GM23248 (cell line): ENCODE results near the gene HLA-B. TPM values are rescaled to one million over a fixed set of nuclear protein-coding genes. Genes with fewer than 3 reads are reported as not detected.
A peak's percentile ranks its signal among the peaks of the same experiment; 100 is the strongest.

Experiments
- DNase-seq: peaks from one replicate; pipeline ENCODE4 v3.0.0-alpha.2; 2015
- H2AFZ ChIP-seq: fragments of 200-600 bp; sonication (generic); 2 replicates; pipeline ENCODE4 v1.6.1; 2016; ENCODE audit warnings: antibody characterized with exemption
- H3F3A ChIP-seq: fragments of 200-600 bp; sonication (generic); 2 replicates; pipeline ENCODE4 v1.6.1; 2016; ENCODE audit warnings: mild to moderate bottlenecking, antibody characterized with exemption, mixed run types; ENCODE audit not compliant: insufficient read depth
- H3K27ac ChIP-seq: fragments of 200-600 bp; sonication (generic); 2 replicates; pipeline ENCODE4 v1.5.1; 2016; ENCODE audit warnings: mild to moderate bottlenecking
- H3K27me3 ChIP-seq: fragments of 200-600 bp; sonication (generic); replicated peaks from 2 replicates; pipeline ENCODE4 v1.6.1; 2016; ENCODE audit warnings: mild to moderate bottlenecking; ENCODE audit not compliant: insufficient read depth
- H3K36me3 ChIP-seq: fragments of 200-600 bp; sonication (generic); 2 replicates; pipeline ENCODE4 v1.6.1; 2016; ENCODE audit warnings: low read depth, mild to moderate bottlenecking
- H3K4me1 ChIP-seq: fragments of 200-600 bp; sonication (generic); 2 replicates; pipeline ENCODE4 v1.6.1; 2016; ENCODE audit warnings: mild to moderate bottlenecking; ENCODE audit not compliant: insufficient read depth
- H3K4me2 ChIP-seq: fragments of 200-600 bp; sonication (generic); one replicate; pipeline ENCODE4 v1.6.1; 2016; ENCODE audit warnings: mild to moderate bottlenecking; ENCODE audit not compliant: unreplicated experiment
- H3K4me3 ChIP-seq: fragments of 200-600 bp; sonication (generic); 2 replicates; pipeline ENCODE4 v1.5.1; 2016; ENCODE audit warnings: mild to moderate bottlenecking
- H3K79me2 ChIP-seq: fragments of 200-600 bp; sonication (generic); 2 replicates; pipeline ENCODE4 v1.6.1; 2016; ENCODE audit warnings: mild to moderate bottlenecking; ENCODE audit not compliant: insufficient read depth
- H3K9ac ChIP-seq: fragments of 200-600 bp; sonication (generic); 2 replicates; pipeline ENCODE4 v1.6.1; 2016; ENCODE audit warnings: mild to moderate bottlenecking
- H3K9me2 ChIP-seq: fragments of 200-600 bp; sonication (generic); 2 replicates; pipeline ENCODE4 v1.6.1; 2016; ENCODE audit warnings: mixed run types, mild to moderate bottlenecking, moderate library complexity; ENCODE audit not compliant: insufficient read depth
- H3K9me3 ChIP-seq: fragments of 200-600 bp; sonication (generic); one replicate; pipeline ENCODE4 v1.6.1; 2017; ENCODE audit warnings: low read depth
- H4K20me1 ChIP-seq: fragments of 200-600 bp; sonication (generic); 2 replicates; pipeline ENCODE4 v1.6.0; 2016; ENCODE audit not compliant: insufficient read depth
- EZH2 ChIP-seq: fragments of 200-600 bp; sonication (generic); IDR thresholded peaks from 2 replicates; pipeline ENCODE4 v1.6.1; 2018; ENCODE audit warnings: antibody characterized with exemption, mild to moderate bottlenecking; ENCODE audit not compliant: insufficient read depth, poor library complexity, severe bottlenecking
- EZH2phosphoT487 ChIP-seq: fragments of 200-600 bp; sonication (generic); IDR thresholded peaks from 2 replicates; pipeline ENCODE4 v1.6.1; 2018; ENCODE audit warnings: antibody characterized with exemption, moderate library complexity, mild to moderate bottlenecking, low read depth; ENCODE audit not compliant: insufficient read depth
- WGBS, 2 experiments: methylation state at CpG; one replicate each; pipeline ENCODE4 v1.1.6; 2015 to 2017; ENCODE audit warnings: low lambda C conversion rate in 2 of 2, low coverage in 1 of 2; ENCODE audit errors: missing lambda C conversion rate in 2 of 2; 5-methylcytosine and 5-hydroxymethylcytosine counted together
- in situ Hi-C: fragments of 300-500 bp; cut with MboI; formaldehyde crosslinking; loops from 2 replicates; pipeline ENCODE4 v1.15.0; 2020
- polyA plus RNA-seq: library from polyadenylated mRNA; unstranded; fragments of >200 nt; fragmentation: Nextera tagmentation; extraction: Ambion mirVana; gene quantifications from 2 replicates; pipeline ENCODE4 v1.2.1, GENCODE V29; 2016
- total RNA-seq: library from RNA; depleted of rRNA; stranded (reverse); fragments of >200 nt; shearing (Covaris generic); gene quantifications from 2 replicates; pipeline ENCODE4 v1.2.3, GENCODE V29; 2014

HLA-B gene
- total and polyA plus RNA-seq, 2 experiments from 2014 or later = 87.9 to 192 TPM

DNA sequence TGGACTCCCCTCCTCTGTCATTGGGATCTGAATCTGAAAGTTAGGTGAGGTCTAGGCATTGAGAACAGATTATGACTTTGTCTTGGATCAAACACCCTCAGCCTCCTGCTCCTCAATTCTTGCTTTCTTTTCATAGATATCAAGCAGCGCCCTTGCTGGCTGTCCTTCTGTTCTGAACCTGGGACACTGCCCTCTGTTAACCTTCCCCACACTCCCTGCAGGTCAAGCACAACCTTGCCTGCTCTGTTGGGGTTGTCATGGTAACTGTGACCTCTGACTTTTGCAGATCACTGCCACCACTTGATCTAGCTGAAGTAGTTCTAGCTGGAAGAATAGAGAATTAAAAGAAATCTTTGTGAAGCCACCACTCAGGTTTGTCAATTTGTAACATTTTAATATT, 30.0 kb upstream of the HLA-B start:
- TF ChIP-seq EZH2phosphoT487 = no peak
- no peak for TF ChIP-seq EZH2
- no peaks in the 10 kb centered on the region for H3F3A ChIP-seq
- no peak for DNase-seq
- H3K4me2 ChIP-seq = no peak overlapping the region
- in situ Hi-C loops = no loop called here
- no peak overlapping the region for H3K4me3 ChIP-seq
- H3K9ac ChIP-seq = no peak overlapping the region
- no peaks in the 10 kb centered on the region for H3K79me2 ChIP-seq
- no peaks in the 10 kb centered on the region for H3K9me3 ChIP-seq
- peaks cover 9% of the 10 kb centered on the region; the same call in 1 of the 2 replicates for H3K4me1 ChIP-seq
- no peaks in the 10 kb centered on the region for H4K20me1 ChIP-seq
- no peaks in the 10 kb centered on the region for H3K9me2 ChIP-seq
- no peak overlapping the region for H3K27ac ChIP-seq
- no peaks in the 10 kb centered on the region for H3K36me3 ChIP-seq
- WGBS, 2 experiments = 93 to 94% methylated on average over 1 of the region's 1 CpG
- no peak overlapping the region for H2AFZ ChIP-seq
- no peaks in the 10 kb centered on the region for H3K27me3 ChIP-seq

DNA sequence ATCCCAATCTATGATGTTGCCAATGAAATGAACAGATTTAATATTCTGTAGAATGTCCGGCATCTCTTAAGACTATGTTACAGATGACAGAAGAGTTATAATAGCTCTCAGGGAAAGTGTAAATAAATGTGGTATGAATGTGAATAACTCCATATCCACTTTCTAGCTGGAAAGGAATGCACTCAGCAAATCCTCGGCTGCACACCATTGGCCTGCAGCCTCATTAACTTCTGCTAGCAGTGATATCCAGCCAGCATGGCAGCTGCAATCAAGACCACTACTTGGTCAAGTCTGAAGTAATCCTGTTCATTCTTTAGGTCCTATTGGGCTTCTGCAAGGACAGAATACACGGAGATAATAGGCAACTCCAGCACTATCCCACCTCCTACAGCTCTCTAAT, 29.1 kb upstream of the HLA-B start:
- TF ChIP-seq EZH2 (no peak), EZH2phosphoT487 (no peak)
- no peaks in the 10 kb centered on the region for H3K27me3 ChIP-seq
- in situ Hi-C loops = no loop called here

DNA sequence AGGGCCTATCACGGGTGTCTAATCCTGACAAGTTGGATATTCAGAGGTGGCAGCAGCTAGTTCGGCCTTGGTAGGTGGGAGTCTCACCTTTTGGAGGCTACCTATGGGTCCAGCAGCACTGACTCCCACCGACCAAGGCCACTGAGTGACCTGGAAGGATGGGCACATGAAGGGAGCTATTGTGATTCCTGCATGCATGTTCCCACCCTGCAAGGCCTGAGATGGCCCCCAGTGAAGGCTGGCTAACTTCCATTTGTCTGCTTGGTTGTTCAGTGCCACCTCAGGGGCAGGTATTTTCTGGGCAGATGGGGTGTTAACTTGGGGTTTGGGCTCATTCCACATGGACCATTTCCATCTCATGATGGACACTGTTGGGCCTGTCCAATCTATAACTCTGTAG, 28.1 kb upstream of the HLA-B start:
- Histone ChIP-seq H3K4me2 (no peak overlapping the region), H3K9ac (no peak overlapping the region), H3K9me2 (no peaks in the 10 kb centered on the region), H3K27me3 (no peaks in the 10 kb centered on the region), H2AFZ (no peak overlapping the region), H3K4me3 (no peak overlapping the region), H3K36me3 (no peaks in the 10 kb centered on the region), H3K27ac (no peak overlapping the region), H3K4me1 (peaks cover 9% of the 10 kb centered on the region; the same call in 1 of the 2 replicates), H3K79me2 (no peaks in the 10 kb centered on the region), H3K9me3 (no peaks in the 10 kb centered on the region), H3F3A (no peaks in the 10 kb centered on the region), H4K20me1 (no peaks in the 10 kb centered on the region)
- 71 to 75% methylated on average over 3 of the region's 3 CpGs for WGBS, 2 experiments
- TF ChIP-seq EZH2 (no peak), EZH2phosphoT487 (no peak)
- in situ Hi-C loops = no loop called here
- DNase-seq = no peak

More for the DNA sequence above, 29.1 kb upstream of the HLA-B start:
- Histone ChIP-seq H3K4me3 (no peak overlapping the region), H4K20me1 (no peaks in the 10 kb centered on the region), H3K79me2 (no peaks in the 10 kb centered on the region), H3K9me2 (no peaks in the 10 kb centered on the region), H3K36me3 (no peaks in the 10 kb centered on the region), H3K9me3 (no peaks in the 10 kb centered on the region), H3K9ac (no peak overlapping the region), H3K4me2 (no peak overlapping the region), H2AFZ (no peak overlapping the region), H3K4me1 (peaks cover 9% of the 10 kb centered on the region; the same call in 1 of the 2 replicates), H3K27ac (no peak overlapping the region), H3F3A (no peaks in the 10 kb centered on the region)
- 62 to 63% methylated on average over 3 of the region's 3 CpGs for WGBS, 2 experiments
- DNase-seq = no peak

DNA sequence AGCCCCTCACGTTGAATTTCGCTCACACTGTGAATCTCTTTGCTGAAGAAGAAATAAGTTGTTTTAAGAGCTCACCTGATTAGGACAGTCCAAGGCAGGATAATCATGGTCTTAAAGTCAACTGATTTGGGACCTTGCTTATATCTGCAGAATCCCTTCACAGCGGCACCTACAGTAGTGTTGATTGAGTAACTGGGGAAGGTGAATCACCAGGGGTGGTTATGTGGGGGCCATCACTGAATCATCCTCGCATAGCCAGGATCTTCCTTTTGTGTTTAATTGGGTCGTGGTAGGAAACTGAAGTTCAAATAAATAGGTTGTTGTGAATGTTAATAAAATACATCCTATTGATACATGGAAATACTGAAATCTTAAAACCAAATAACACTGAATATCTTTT, 26.2 kb upstream of the HLA-B start:
- in situ Hi-C loops = no loop called here
- H3K9me2 ChIP-seq = no peaks in the 10 kb centered on the region

DNA sequence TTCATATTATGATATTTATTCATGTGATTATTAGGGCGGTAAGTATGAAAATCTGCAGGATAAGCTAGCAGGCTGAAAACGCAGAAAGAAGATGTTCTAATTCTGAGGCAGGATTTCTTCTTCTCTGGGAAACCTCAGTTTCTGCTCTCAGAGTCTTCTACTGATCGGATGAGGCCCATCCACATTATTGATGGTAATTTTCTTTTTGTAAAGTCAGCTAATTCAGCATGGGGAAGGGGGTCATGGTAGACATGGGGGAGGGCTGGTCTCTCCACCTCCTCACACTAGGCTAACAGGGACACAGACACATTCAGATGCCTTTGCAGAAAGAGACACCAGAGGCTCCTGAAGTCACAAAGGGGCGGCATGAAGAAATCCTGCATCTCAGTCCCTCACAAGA, 24.7 kb upstream of the HLA-B start:
- WGBS, 2 experiments = 55 to 62% methylated on average over 4 of the region's 4 CpGs
- H3K36me3 ChIP-seq = no peaks in the 10 kb centered on the region
- no peaks in the 10 kb centered on the region for H3K9me2 ChIP-seq
- no peaks in the 10 kb centered on the region for H3K9me3 ChIP-seq
- no peaks in the 10 kb centered on the region for H3F3A ChIP-seq
- no peak for DNase-seq
- in situ Hi-C loops = no loop called here
- no peak overlapping the region for H2AFZ ChIP-seq
- H3K79me2 ChIP-seq = no peaks in the 10 kb centered on the region
- H4K20me1 ChIP-seq = no peaks in the 10 kb centered on the region
- TF ChIP-seq EZH2phosphoT487 (no peak), EZH2 (no peak)
- H3K4me3 ChIP-seq = no peak overlapping the region
- H3K4me1 ChIP-seq = peaks cover 9% of the 10 kb centered on the region; the same call in 1 of the 2 replicates
- H3K27ac ChIP-seq = no peak overlapping the region
- no peak overlapping the region for H3K4me2 ChIP-seq
- no peaks in the 10 kb centered on the region for H3K27me3 ChIP-seq
- no peak overlapping the region for H3K9ac ChIP-seq

More for the DNA sequence above, 26.2 kb upstream of the HLA-B start:
- Histone ChIP-seq H3F3A (no peaks in the 10 kb centered on the region), H3K4me3 (no peak overlapping the region), H4K20me1 (no peaks in the 10 kb centered on the region), H3K4me1 (peaks cover 9% of the 10 kb centered on the region; the same call in 1 of the 2 replicates), H3K36me3 (no peaks in the 10 kb centered on the region), H3K4me2 (no peak overlapping the region), H3K27ac (no peak overlapping the region), H3K9ac (no peak overlapping the region), H3K9me3 (no peaks in the 10 kb centered on the region), H3K79me2 (no peaks in the 10 kb centered on the region), H2AFZ (no peak overlapping the region), H3K27me3 (no peaks in the 10 kb centered on the region)
- WGBS, 2 experiments = 40 to 42% methylated on average over 5 of the region's 5 CpGs
- TF ChIP-seq EZH2phosphoT487 (no peak), EZH2 (no peak)
- peak; percentile 88 for DNase-seq
